Astrocyte (in vitro differentiated cells and primary cell): ENCODE results near the gene TEX13C.

Experiments
- CTCF ChIP-seq: IDR thresholded peaks from 2 replicates; pipeline ENCODE4 v1.5.1; 2011; ENCODE audit warnings: low read depth, mild to moderate bottlenecking, inconsistent platforms, low read length, moderate library complexity; ENCODE audit not compliant: insufficient read depth
- EZH2 ChIP-seq: IDR thresholded peaks from 2 replicates; pipeline ENCODE4 v1.6.1; 2012; ENCODE audit warnings: mild to moderate bottlenecking, low read length, inconsistent platforms; ENCODE audit not compliant: insufficient read depth

- TF ChIP-seq CTCF (no peak), EZH2 (no peak)
These were observed 11.0 kb upstream of the TEX13C start for GRCh38 chrX:125308653-125309052.
